HepG2 (cell line): ENCODE results near the gene EFCAB11. TPM values are rescaled to one million over a fixed set of nuclear protein-coding genes. Genes with fewer than 3 reads are reported as not detected.
A peak's percentile ranks its signal among the peaks of the same experiment; 100 is the strongest.

Experiments used
- ARHGAP35 ChIP-seq: sonication (generic); formaldehyde crosslinking; IDR thresholded peaks from 2 replicates; pipeline ENCODE4 v1.9.0; 2022; ENCODE audit warnings: mild to moderate bottlenecking, inconsistent platforms, moderate library complexity, missing genetic modification reagents, borderline replicate concordance
- ARID5B ChIP-seq: IDR thresholded peaks from 2 replicates; pipeline ENCODE4 v1.4.0; 2020; ENCODE audit warnings: mild to moderate bottlenecking, missing genetic modification reagents
- CEBPG ChIP-seq: IDR thresholded peaks from 2 replicates; pipeline ENCODE4 v1.6.1; 2016
- FOXO1 ChIP-seq: sonication (generic); formaldehyde crosslinking; IDR thresholded peaks from 2 replicates; pipeline ENCODE4 v1.4.0; 2020; ENCODE audit warnings: missing genetic modification reagents
- MTA3 ChIP-seq: sonication (generic); formaldehyde crosslinking; IDR thresholded peaks from 2 replicates; pipeline ENCODE4 v1.4.0; 2020; ENCODE audit warnings: missing genetic modification reagents
- PAX8 ChIP-seq: sonication (generic); formaldehyde crosslinking; IDR thresholded peaks from 2 replicates; pipeline ENCODE4 v1.8.0; 2022; ENCODE audit warnings: mild to moderate bottlenecking, missing genetic modification reagents, borderline replicate concordance
- PHF21A ChIP-seq: sonication (generic); formaldehyde crosslinking; IDR thresholded peaks from 2 replicates; pipeline ENCODE4 v1.5.0; 2020; ENCODE audit warnings: mild to moderate bottlenecking, missing genetic modification reagents
- POLR2A ChIP-seq, 2 experiments: IDR thresholded peaks; 2 replicates each; pipeline ENCODE4 v1.6.1; 2011; ENCODE audit warnings: low read depth in 2 of 2, low read length in 2 of 2, mild to moderate bottlenecking in 1 of 2, moderate library complexity in 1 of 2; ENCODE audit not compliant: insufficient read depth in 1 of 2
- SMC3 ChIP-seq: IDR thresholded peaks from 2 replicates; pipeline ENCODE4 v1.6.1; 2011; ENCODE audit warnings: low read length, improper control_type of control experiment
- TEAD2 ChIP-seq: sonication (generic); formaldehyde crosslinking; IDR thresholded peaks from 2 replicates; pipeline ENCODE4 v1.9.0; 2021; ENCODE audit warnings: missing genetic modification reagents
- TFE3 ChIP-seq: IDR thresholded peaks from 2 replicates; pipeline ENCODE4 v1.6.1; 2016
- TOE1 ChIP-seq: sonication (generic); formaldehyde crosslinking; IDR thresholded peaks from 2 replicates; pipeline ENCODE4 v1.4.0; 2020; ENCODE audit warnings: mild to moderate bottlenecking, missing genetic modification reagents
- WIZ ChIP-seq: sonication (generic); formaldehyde crosslinking; IDR thresholded peaks from 2 replicates; pipeline ENCODE4 v1.5.1; 2020; ENCODE audit warnings: mild to moderate bottlenecking, missing genetic modification reagents
- ZBTB3 ChIP-seq: sonication (generic); formaldehyde crosslinking; IDR thresholded peaks from 2 replicates; pipeline ENCODE4 v1.4.0; 2020; ENCODE audit warnings: low read depth, mild to moderate bottlenecking, moderate library complexity, missing genetic modification reagents, borderline replicate concordance
- ZGPAT ChIP-seq: IDR thresholded peaks from 2 replicates; pipeline ENCODE4 v1.6.1; 2016; ENCODE audit warnings: mild to moderate bottlenecking
- ZNF17 ChIP-seq: sonication (generic); formaldehyde crosslinking; IDR thresholded peaks from 2 replicates; pipeline ENCODE4 v1.5.0; 2020; ENCODE audit warnings: mild to moderate bottlenecking, missing genetic modification reagents
- ZNF3 ChIP-seq: IDR thresholded peaks from 2 replicates; pipeline ENCODE4 v1.7.0; 2017; ENCODE audit warnings: inconsistent platforms
- ZNF782 ChIP-seq: sonication (generic); formaldehyde crosslinking; IDR thresholded peaks from 2 replicates; pipeline ENCODE4 v1.4.0; 2020; ENCODE audit warnings: missing genetic modification reagents, mild to moderate bottlenecking, borderline replicate concordance
- ZZZ3 ChIP-seq: sonication (generic); formaldehyde crosslinking; IDR thresholded peaks from 2 replicates; pipeline ENCODE4 v1.4.0; 2020; ENCODE audit warnings: missing genetic modification reagents, mild to moderate bottlenecking, borderline replicate concordance
- polyA plus RNA-seq, 8 experiments: library from polyadenylated mRNA; depleted of rRNA in 3 of 8; stranded (reverse) in 7 of 8; unstranded in 1 of 8; fragments of >200 nt; fragmentation: Illumina TruSeq in 4 of 8; extraction: Trizol in 4 of 8; gene quantifications; 2 replicates each; pipeline versions ENCODE4 v1.2.1 to v1.2.3, GENCODE V29; 2011 to 2016; ENCODE audit warnings: low read depth in 4 of 8, missing spikeins in 1 of 8, mixed read lengths in 1 of 8; ENCODE audit not compliant: insufficient read depth in 1 of 8
- total RNA-seq, 5 experiments: library from RNA; depleted of rRNA; stranded (reverse); fragments of >200 nt; fragmentation: Illumina TruSeq; extraction: Trizol; gene quantifications; 2 replicates each; pipeline ENCODE4 v1.2.3, GENCODE V29; 2016; ENCODE audit warnings: low read depth in 1 of 5
- TF ChIP-seq, protein P1 (sequence below): IDR thresholded peaks from 2 replicates; pipeline ENCODE4 v1.6.1; 2016; ENCODE audit warnings: missing compliant biosample characterization, missing genetic modification reagents, borderline replicate concordance
- TF ChIP-seq, protein P2 (sequence below): sonication (generic); formaldehyde crosslinking; IDR thresholded peaks from 2 replicates; pipeline ENCODE4 v1.9.0; 2021; ENCODE audit warnings: missing genetic modification reagents, mild to moderate bottlenecking, borderline replicate concordance

The EFCAB11 gene
- total and polyA plus RNA-seq, 2 of the 13 experiments (the other 11 are each of a cell fraction or from before 2014, with no cell fraction given), result 8.2 to 31.5 TPM

DNA sequence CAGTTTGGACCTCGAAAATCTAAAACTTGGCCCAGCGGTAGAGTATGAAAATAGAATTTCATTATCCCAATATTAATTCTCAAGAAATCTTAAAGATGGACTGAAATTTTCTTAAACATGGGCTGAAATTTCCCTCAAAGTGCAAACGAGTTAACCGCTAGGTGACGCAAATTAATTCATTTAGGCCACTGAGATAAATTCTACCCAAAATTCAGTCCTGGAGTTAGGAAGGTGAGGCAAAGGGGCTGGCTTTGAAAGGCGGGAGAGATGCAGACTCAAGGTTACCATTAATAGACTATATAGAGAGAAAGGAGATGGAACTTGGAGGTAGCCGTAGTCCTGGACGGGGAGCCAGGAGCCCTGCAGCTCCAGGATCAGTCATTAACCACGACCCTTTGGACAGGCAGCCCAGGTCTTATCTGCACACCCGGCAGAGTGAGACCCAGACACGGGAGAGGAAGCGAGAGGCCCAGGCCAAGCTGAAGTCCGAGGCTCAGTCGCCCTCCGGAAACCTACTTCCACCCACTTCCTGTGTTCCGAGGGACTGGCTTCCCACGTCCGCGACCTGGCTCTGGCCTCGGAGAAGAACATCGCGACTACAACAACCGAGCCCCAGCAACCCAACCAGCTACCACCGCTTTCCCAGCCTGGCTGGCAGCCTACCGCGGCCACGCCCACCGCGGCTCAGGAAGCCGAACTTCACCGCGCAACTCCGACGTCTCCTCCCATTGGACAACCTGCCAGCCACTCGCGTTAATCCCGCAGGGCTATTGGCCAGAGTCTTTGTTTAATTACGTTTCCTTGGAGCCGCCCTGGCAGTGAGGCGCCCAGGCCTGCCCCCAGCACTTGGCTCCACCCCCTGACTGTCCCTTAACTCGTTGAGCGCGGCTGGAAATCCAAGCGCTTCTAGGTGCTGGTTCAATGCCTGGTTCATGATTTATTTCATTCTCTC lies at the start of gene EFCAB11 (continued):
- TF ChIP-seq TFE3 (CRISPR knock-in tag) (peak; percentile 35; the same call in 1 of the 2 replicates), ZNF17 (no peak), ZGPAT (no peak), ZNF782 (CRISPR knock-in tag) (no peak), PAX8 (CRISPR knock-in tag) (no peak), CEBPG (CRISPR knock-in tag) (no peak), TEAD2 (CRISPR knock-in tag) (no peak), ARHGAP35 (CRISPR knock-in tag) (no peak), ZNF3 (CRISPR knock-in tag) (no peak), SMC3 (no peak), ZBTB3 (no peak), ZZZ3 (CRISPR knock-in tag) (no peak), ARID5B (CRISPR knock-in tag) (peak; percentile 4; the same call in 1 of the 2 replicates), MTA3 (CRISPR knock-in tag) (no peak), POLR2A (IDR thresholded peaks at IDR 0.05; ENCODE audit: insufficient read depth in 1 of 2, low read depth in 2 of 2, low read length in 2 of 2) (peak; percentile 87 to 93), PHF21A (CRISPR knock-in tag) (peak; percentile 59; the same call in 1 of the 2 replicates), WIZ (no peak), FOXO1 (CRISPR knock-in tag) (no peak), TOE1 (CRISPR knock-in tag) (no peak)
- TF ChIP-seq, protein P1, sequence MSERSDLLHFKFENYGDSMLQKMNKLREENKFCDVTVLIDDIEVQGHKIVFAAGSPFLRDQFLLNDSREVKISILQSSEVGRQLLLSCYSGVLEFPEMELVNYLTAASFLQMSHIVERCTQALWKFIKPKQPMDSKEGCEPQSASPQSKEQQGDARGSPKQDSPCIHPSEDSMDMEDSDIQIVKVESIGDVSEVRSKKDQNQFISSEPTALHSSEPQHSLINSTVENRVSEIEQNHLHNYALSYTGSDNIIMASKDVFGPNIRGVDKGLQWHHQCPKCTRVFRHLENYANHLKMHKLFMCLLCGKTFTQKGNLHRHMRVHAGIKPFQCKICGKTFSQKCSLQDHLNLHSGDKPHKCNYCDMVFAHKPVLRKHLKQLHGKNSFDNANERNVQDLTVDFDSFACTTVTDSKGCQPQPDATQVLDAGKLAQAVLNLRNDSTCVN (CRISPR knock-in tag), result no peak
- TF ChIP-seq, protein P2, sequence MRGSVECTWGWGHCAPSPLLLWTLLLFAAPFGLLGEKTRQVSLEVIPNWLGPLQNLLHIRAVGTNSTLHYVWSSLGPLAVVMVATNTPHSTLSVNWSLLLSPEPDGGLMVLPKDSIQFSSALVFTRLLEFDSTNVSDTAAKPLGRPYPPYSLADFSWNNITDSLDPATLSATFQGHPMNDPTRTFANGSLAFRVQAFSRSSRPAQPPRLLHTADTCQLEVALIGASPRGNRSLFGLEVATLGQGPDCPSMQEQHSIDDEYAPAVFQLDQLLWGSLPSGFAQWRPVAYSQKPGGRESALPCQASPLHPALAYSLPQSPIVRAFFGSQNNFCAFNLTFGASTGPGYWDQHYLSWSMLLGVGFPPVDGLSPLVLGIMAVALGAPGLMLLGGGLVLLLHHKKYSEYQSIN (CRISPR knock-in tag), result no peak
